H1 (cell line): ENCODE measurements around the gene VPS18. TPM values are rescaled to one million over a fixed set of nuclear protein-coding genes. Genes with fewer than 3 reads are reported as not detected.
A peak's percentile ranks its signal among the peaks of the same experiment; 100 is the strongest.

ENCODE experiments used
- CTBP2 ChIP-seq: IDR thresholded peaks from 2 replicates; pipeline ENCODE4 v1.7.0; 2011; ENCODE audit warnings: borderline replicate concordance, mild to moderate bottlenecking, moderate library complexity, mixed read lengths, low read length; ENCODE audit not compliant: insufficient read depth, insufficient read length
- KDM4A ChIP-seq: IDR thresholded peaks from one replicate; pipeline ENCODE4 v1.7.1; 2012; ENCODE audit warnings: low read depth, mild to moderate bottlenecking, moderate library complexity, low read length, inconsistent platforms; ENCODE audit not compliant: severe bottlenecking
- MAX ChIP-seq: IDR thresholded peaks from 2 replicates; pipeline ENCODE4 v1.6.1; 2012; ENCODE audit warnings: inconsistent platforms
- POLR2A ChIP-seq, 2 experiments: IDR thresholded peaks; 1 replicate in 1 of 2; 2 replicates in 1 of 2; pipeline ENCODE4 v1.6.1; 2011; ENCODE audit warnings: low read depth in 2 of 2, low read length in 2 of 2, mild to moderate bottlenecking in 2 of 2; ENCODE audit errors: control extremely low read depth in 1 of 2
- SRF ChIP-seq: IDR thresholded peaks from 2 replicates; pipeline ENCODE4 v1.6.1; 2011; ENCODE audit warnings: mild to moderate bottlenecking, low read depth, low read length, moderate library complexity
- polyA plus RNA-seq, 7 experiments: library from polyadenylated mRNA; depleted of rRNA in 3 of 7; stranded (reverse) in 5 of 7; unstranded in 2 of 7; fragments of >200 nt in 5 of 7; fragments of 200-250 nt in 2 of 7; gene quantifications; 1 replicate in 5 of 7; 2 replicates in 1 of 7; 4 replicates in 1 of 7; pipeline versions ENCODE4 v1.2.1 to v1.2.3, GENCODE V29; 2011 to 2013; ENCODE audit warnings: missing spikeins in 2 of 7, mixed read lengths in 2 of 7
- total RNA-seq: library from RNA; stranded (reverse); fragmentation: NEBNext Ultra II Directional; extraction: Animal tissue kit (Norgen Biotek cat#: 25700); gene quantifications from 2 replicates; pipeline ENCODE4 v1.2.1, GENCODE V29; 2021
- TF ChIP-seq, protein P1 (sequence below), 3 experiments: IDR thresholded peaks; 1 replicate in 2 of 3; 2 replicates in 1 of 3; pipeline versions ENCODE4 v1.5.1 to v1.6.1; 2011; ENCODE audit warnings: low read length in 3 of 3, mild to moderate bottlenecking in 3 of 3, inconsistent platforms in 2 of 3, low read depth in 1 of 3, moderate library complexity in 1 of 3; ENCODE audit not compliant: insufficient read depth in 1 of 3; ENCODE audit errors: control extremely low read depth in 1 of 3

Gene VPS18
- total and polyA plus RNA-seq, 2 of the 8 experiments (the other 6 are each of a cell fraction or from before 2014, with no cell fraction given) = 28.9 to 32.7 TPM

- TF ChIP-seq, protein P1, sequence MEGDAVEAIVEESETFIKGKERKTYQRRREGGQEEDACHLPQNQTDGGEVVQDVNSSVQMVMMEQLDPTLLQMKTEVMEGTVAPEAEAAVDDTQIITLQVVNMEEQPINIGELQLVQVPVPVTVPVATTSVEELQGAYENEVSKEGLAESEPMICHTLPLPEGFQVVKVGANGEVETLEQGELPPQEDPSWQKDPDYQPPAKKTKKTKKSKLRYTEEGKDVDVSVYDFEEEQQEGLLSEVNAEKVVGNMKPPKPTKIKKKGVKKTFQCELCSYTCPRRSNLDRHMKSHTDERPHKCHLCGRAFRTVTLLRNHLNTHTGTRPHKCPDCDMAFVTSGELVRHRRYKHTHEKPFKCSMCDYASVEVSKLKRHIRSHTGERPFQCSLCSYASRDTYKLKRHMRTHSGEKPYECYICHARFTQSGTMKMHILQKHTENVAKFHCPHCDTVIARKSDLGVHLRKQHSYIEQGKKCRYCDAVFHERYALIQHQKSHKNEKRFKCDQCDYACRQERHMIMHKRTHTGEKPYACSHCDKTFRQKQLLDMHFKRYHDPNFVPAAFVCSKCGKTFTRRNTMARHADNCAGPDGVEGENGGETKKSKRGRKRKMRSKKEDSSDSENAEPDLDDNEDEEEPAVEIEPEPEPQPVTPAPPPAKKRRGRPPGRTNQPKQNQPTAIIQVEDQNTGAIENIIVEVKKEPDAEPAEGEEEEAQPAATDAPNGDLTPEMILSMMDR (IDR thresholded peaks at IDR 0.05; ENCODE audit: control extremely low read depth in 1 of 3, insufficient read depth in 1 of 3, low read depth in 1 of 3, low read length in 3 of 3) = peak; percentile 36 to 42 (median 40)
- TF ChIP-seq POLR2A (IDR thresholded peaks at IDR 0.05; ENCODE audit: control extremely low read depth in 1 of 2, low read depth in 2 of 2, low read length in 2 of 2) = peak in 1 of 2 experiments; percentile 53; a peak in 2 of 3 replicates
- peak; percentile 95 for TF ChIP-seq KDM4A
- peak; percentile 57 for TF ChIP-seq CTBP2
- peak; percentile 24; the same call in 1 of the 2 replicates for TF ChIP-seq MAX
- no peak for TF ChIP-seq SRF
Observed at GRCh38 chr15:40873694-40874561, 20.3 kb upstream of the VPS18 start, which contains the start of gene RHOV (continued).
